Hepatic stellate cell (primary cell): Measurements from ENCODE around the gene PSD2.

Experiments used
- DNase-seq: peaks from one replicate; pipeline ENCODE4 v3.0.0; 2011; ENCODE audit warnings: low spot score

PSD2 gene

GRCh38 chr5:139880416-139881142, 85.0 kb downstream of the PSD2 start:
- no peak for DNase-seq

- DNase-seq, result no peak
Measured at GRCh38 chr5:139881143-139881733, 85.6 kb downstream of the PSD2 start.

- no peak for DNase-seq
Measured at GRCh38 chr5:139882316-139882715, 86.7 kb downstream of the PSD2 start.

- no peak for DNase-seq
Measured at GRCh38 chr5:139882961-139883539, 87.4 kb downstream of the PSD2 start.

DNA sequence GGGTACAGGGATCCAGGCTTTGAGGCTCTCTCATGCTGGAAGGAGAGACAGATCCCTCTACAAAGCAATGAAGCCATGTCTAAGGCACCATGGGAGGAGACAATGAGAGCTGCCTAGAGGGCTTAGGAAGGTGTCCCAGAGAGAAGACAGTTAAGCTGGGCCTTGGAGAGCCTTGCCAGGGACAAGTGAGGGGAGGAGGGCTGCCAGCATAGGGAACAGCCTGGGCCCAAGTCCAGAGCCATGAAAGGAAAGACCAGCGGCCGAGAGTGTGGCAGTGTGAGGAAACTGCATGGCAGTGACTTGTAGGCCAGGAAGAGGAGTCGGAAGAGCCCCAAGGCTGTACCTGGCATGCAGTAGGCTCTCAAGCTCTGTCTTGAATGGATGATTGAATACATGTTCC, 88.5 kb downstream of the PSD2 start:
- no peak for DNase-seq

DNA sequence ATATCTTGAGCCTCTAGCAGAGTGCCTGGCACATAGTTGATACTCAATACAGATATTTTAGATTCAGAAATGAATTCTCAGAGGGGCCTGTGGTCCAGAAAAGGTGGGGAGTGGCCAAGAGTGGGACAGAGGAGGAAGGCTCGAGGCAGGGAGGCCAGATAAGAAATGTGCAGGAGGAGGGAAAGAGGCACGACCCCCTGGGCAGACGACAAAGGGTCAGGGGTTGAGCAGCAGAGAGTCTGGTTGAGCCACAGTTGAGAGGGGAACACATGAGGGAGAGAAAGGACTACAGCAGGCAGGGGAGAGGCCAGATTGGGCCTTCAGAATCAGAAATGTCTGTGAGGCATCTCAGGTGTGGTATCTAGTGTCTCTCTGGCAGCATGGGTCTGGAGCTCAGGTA, 89.1 kb downstream of the PSD2 start:
- DNase-seq, result no peak

DNA sequence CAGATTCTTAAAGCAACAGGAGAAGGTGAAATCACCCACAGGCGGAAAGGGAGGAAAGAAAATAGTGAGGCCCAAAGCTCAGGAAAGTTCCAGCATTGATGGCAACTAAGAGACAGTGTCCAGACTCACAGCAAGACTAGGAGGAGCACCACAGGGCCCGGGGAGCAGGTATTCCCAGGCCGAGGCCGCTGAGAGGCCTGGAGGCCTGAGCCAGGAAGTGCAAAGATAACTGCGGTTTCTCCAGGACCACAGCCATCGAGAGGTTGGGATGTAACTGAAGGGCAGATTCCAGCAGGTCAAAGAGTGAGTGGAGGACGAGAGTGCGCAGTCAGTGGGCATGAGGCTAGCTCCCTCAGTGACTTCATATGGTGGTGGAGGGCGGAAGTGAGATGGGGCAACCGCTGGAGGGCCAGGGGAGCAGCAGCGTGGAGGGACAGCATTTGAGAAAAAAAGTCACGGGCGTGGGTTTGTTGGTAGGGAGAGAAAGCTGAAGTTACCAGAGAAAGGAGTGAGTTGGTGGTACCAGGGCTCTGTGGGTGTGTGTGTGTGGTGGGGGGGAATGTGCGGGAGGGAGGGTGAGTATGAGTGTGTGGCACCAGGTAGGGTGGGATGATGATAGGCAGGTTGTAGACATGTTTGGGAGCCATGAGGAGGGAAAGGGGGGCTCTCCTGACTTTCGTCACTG, 89.7 kb downstream of the PSD2 start:
- DNase-seq, result no peak

- no peak for DNase-seq
Measured at GRCh38 chr5:139885857-139886208, 90.2 kb downstream of the PSD2 start.

- no peak for DNase-seq
Measured at GRCh38 chr5:139886213-139886612, 90.6 kb downstream of the PSD2 start.

DNA sequence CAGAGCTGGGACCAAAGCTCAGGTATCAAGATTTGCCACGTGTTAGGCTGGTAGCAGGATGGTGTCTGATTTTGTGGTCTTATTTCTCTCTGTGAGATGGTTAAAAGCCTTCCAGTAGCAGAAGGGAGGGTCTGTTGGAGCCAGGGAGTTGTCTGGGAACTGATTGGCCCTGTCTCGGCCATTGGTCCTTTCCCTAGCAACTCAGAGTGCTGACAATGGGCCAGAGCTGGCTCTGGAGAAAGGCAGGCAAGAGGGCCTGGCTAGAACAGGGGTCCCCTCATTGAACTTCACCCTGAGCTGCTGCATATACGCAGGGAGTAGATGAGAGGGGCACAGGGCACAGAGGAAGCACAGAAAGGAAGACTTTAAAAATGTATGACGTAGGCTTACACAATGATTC, 92.8 kb downstream of the PSD2 start:
- DNase-seq, result no peak

GRCh38 chr5:139889410-139889809, 93.8 kb downstream of the PSD2 start:
- no peak for DNase-seq

DNA sequence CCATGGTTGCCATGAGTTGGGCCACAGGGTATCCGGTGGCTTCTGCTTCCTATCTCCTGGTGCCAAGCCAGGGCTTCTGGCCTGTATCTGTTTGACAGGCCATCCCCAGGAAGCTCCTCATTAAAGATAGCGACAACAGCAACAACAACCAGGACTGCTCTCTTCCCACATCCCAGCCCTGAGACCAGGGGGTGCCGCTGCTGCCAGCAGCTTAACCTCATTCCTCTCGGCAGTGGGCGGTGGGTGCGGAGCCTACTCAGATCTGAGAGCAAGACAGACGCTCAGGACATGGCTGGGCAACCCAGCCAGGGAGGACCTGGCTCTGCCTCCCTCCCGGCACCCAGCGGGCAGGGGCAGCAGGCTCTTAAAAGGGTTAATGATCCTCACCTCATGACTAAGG, 98.3 kb downstream of the PSD2 start:
- DNase-seq, result no peak
